Fibroblast of skin of back (primary cell): Measurements from ENCODE around the gene ZNF835.

Source experiments
- DNase-seq: peaks from one replicate; pipeline ENCODE4 v3.0.0-alpha.2; 2013

Gene ZNF835

GRCh38 chr19:56661248-56661647 lies 10.3 kb downstream of the ZNF835 start:
- DNase-seq = no peak

- no peak for DNase-seq
These were observed 11.0 kb downstream of the ZNF835 start for GRCh38 chr19:56660381-56661107.

GRCh38 chr19:56654151-56654550 lies 17.4 kb downstream of the ZNF835 start:
- DNase-seq = no peak

GRCh38 chr19:56643460-56643955 lies 28.0 kb downstream of the ZNF835 start:
- no peak for DNase-seq

GRCh38 chr19:56642711-56643459 lies 28.7 kb downstream of the ZNF835 start, which contains the start of gene SMIM17:
Gene SMIM17, plus strand, starts transcription at chr19:56643159. Its CDS starts 2,509 bp downstream, at chr19:56645668.
- DNase-seq = no peak

GRCh38 chr19:56639217-56639616 lies 32.3 kb downstream of the ZNF835 start:
- DNase-seq = peak; percentile 19

- DNase-seq = peak; percentile 73
These were observed 33.5 kb downstream of the ZNF835 start for GRCh38 chr19:56637976-56638555.

GRCh38 chr19:56633021-56633420 lies 38.5 kb downstream of the ZNF835 start:
- DNase-seq = no peak

GRCh38 chr19:56625708-56626107 lies 45.8 kb downstream of the ZNF835 start:
- DNase-seq = no peak

- no peak for DNase-seq
These were observed 48.6 kb downstream of the ZNF835 start for GRCh38 chr19:56623006-56623405.

GRCh38 chr19:56622374-56622773 lies 49.2 kb downstream of the ZNF835 start:
- no peak for DNase-seq

GRCh38 chr19:56619121-56619520 lies 52.4 kb downstream of the ZNF835 start:
- DNase-seq = no peak

GRCh38 chr19:56617531-56617930 lies 54.0 kb downstream of the ZNF835 start:
- no peak for DNase-seq

GRCh38 chr19:56613639-56614038 lies 57.9 kb downstream of the ZNF835 start:
- DNase-seq = no peak

- no peak for DNase-seq
These were observed 58.8 kb downstream of the ZNF835 start for GRCh38 chr19:56612737-56613136.
